ENCODE measurements around the gene BANP.

GRCh38 chr16:88009563-88010342, 58.5 kb downstream of the BANP start:
- TF ChIP-seq, protein P1, sequence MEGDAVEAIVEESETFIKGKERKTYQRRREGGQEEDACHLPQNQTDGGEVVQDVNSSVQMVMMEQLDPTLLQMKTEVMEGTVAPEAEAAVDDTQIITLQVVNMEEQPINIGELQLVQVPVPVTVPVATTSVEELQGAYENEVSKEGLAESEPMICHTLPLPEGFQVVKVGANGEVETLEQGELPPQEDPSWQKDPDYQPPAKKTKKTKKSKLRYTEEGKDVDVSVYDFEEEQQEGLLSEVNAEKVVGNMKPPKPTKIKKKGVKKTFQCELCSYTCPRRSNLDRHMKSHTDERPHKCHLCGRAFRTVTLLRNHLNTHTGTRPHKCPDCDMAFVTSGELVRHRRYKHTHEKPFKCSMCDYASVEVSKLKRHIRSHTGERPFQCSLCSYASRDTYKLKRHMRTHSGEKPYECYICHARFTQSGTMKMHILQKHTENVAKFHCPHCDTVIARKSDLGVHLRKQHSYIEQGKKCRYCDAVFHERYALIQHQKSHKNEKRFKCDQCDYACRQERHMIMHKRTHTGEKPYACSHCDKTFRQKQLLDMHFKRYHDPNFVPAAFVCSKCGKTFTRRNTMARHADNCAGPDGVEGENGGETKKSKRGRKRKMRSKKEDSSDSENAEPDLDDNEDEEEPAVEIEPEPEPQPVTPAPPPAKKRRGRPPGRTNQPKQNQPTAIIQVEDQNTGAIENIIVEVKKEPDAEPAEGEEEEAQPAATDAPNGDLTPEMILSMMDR (IDR thresholded peaks at IDR 0.05): no peak
- TF ChIP-seq POLR2A (IDR thresholded peaks at IDR 0.05): no peak

Measured in heart left ventricle (tissue), 13 donors.